T-helper 2 cell treated with Interferon-gamma antibody and Interleukin-4, amounts not matched to agents 100 ng/mL and 5 ng/mL, for 36 hours (primary cell): ENCODE data around the gene RAD51B. TPM values are rescaled to one million over a fixed set of nuclear protein-coding genes. Genes with fewer than 3 reads are reported as not detected.

ENCODE experiments used
- intact Hi-C: fragments of 100-400 bp; cut with micrococcal nuclease; formaldehyde crosslinking; loops from one replicate; pipeline ENCODE4 v1.15.1; 2023
- total RNA-seq: library from RNA; stranded (reverse); gene quantifications from 2 replicates; pipeline ENCODE4 v1.2.3, GENCODE V29; 2022

The RAD51B gene
- total RNA-seq, 1 donor from 2014 or later = 31.7 TPM

GRCh38 chr14:68557648-68558047 lies 738.1 kb downstream of the RAD51B start:
- intact Hi-C loops = no loop called here

GRCh38 chr14:68558096-68558495 lies 738.5 kb downstream of the RAD51B start:
- intact Hi-C loops = no loop called here

- intact Hi-C loops = no loop called here
These were observed 740.4 kb downstream of the RAD51B start for GRCh38 chr14:68559949-68560348.

- intact Hi-C loops = no loop called here
These were observed 742.0 kb downstream of the RAD51B start for GRCh38 chr14:68561531-68562007.

GRCh38 chr14:68562911-68563250 lies 743.3 kb downstream of the RAD51B start:
- intact Hi-C loops = no loop called here

GRCh38 chr14:68563251-68564131 lies 743.9 kb downstream of the RAD51B start:
- intact Hi-C loops = no loop called here

- intact Hi-C loops = no loop called here
These were observed 744.7 kb downstream of the RAD51B start for GRCh38 chr14:68564191-68564825.

- intact Hi-C loops = no loop called here
These were observed 745.5 kb downstream of the RAD51B start for GRCh38 chr14:68564826-68565759.

GRCh38 chr14:68566075-68566474 lies 746.5 kb downstream of the RAD51B start:
- intact Hi-C loops = no loop called here

- intact Hi-C loops = no loop called here
These were observed 749.6 kb downstream of the RAD51B start for GRCh38 chr14:68568907-68569897.

- intact Hi-C loops = no loop called here
These were observed 750.4 kb downstream of the RAD51B start for GRCh38 chr14:68569970-68570409.

GRCh38 chr14:68571114-68571591 lies 751.6 kb downstream of the RAD51B start:
- intact Hi-C loops = no loop called here

GRCh38 chr14:68571928-68572525 lies 752.4 kb downstream of the RAD51B start:
- intact Hi-C loops = no loop called here

- intact Hi-C loops = no loop called here
These were observed 753.5 kb downstream of the RAD51B start for GRCh38 chr14:68573126-68573525.

- intact Hi-C loops = no loop called here
These were observed 754.1 kb downstream of the RAD51B start for GRCh38 chr14:68573722-68574121.

- intact Hi-C loops = no loop called here
These were observed 754.9 kb downstream of the RAD51B start for GRCh38 chr14:68574461-68574860.

- intact Hi-C loops = no loop called here
These were observed 755.3 kb downstream of the RAD51B start for GRCh38 chr14:68574906-68575305.

- intact Hi-C loops = no loop called here
These were observed 755.8 kb downstream of the RAD51B start for GRCh38 chr14:68575426-68575825.

GRCh38 chr14:68576031-68576430 lies 756.5 kb downstream of the RAD51B start:
- intact Hi-C loops = no loop called here
